Measurements from ENCODE around the gene ITPR2.

Gene ITPR2

DNA sequence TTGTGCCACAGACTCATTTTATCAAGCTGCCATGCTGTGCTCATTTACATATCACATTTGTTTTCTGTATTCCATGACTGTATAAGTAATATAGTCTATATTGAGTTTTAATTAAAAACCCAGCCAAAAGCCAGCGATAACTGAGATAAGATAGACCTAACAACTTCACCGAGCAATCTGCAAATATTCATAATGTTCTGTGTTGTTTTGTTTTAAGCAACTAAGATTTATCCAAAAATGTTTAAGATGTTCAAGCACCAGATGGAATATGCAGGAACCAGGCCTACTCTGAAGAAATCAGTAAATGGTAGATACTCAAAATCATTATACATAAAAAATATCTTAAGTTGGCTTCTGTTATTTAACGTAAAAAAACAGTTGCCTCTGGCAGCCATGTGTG lies 295.3 kb downstream of the ITPR2 start:
- Histone ChIP-seq H3K4ac (ENCODE audit: low read depth in 1 of 2, low read length in 2 of 2) (no peak overlapping the region), H3K79me1 (replicated peaks; ENCODE audit: low read length, poor library complexity, severe bottlenecking) (no peaks in the 10 kb centered on the region), H4K8ac (ENCODE audit: low read length) (no peak overlapping the region), H3K18ac (ENCODE audit: low read depth in 1 of 2, low read length in 2 of 2) (no peak overlapping the region), H4K91ac (ENCODE audit: low read length) (no peak overlapping the region), H2BK5ac (ENCODE audit: low read depth, low read length, poor library complexity, severe bottlenecking) (no peak overlapping the region), H3K36me3 (ENCODE audit: control insufficient read depth in 1 of 2, insufficient read depth in 2 of 2, low read depth in 1 of 2, low read length in 2 of 2) (peaks cover 0 to 2% of the 10 kb centered on the region in 2 experiments), H2AFZ (ENCODE audit: low read depth, low read length) (no peak overlapping the region), H3K4me3 (ENCODE audit: insufficient read depth in 1 of 2, low read depth in 1 of 2, low read length in 2 of 2) (no peak overlapping the region), H2BK15ac (ENCODE audit: low read depth, poor library complexity, severe bottlenecking) (no peak overlapping the region), H3K9me3 (ENCODE audit: control insufficient read depth, low read length) (no peaks in the 10 kb centered on the region), H2BK120ac (ENCODE audit: low read depth, low read length) (no peak overlapping the region), H2BK12ac (ENCODE audit: low read length in 2 of 2) (no peak overlapping the region), H3K14ac (ENCODE audit: low read length in 2 of 2) (no peak overlapping the region), H2AK5ac (ENCODE audit: low read length, severe bottlenecking) (no peak overlapping the region), H3K27me3 (ENCODE audit: control insufficient read depth in 1 of 2, insufficient read depth in 1 of 2, low read length in 2 of 2) (no peaks in the 10 kb centered on the region), H3K4me2 (ENCODE audit: low read length, poor library complexity, severe bottlenecking) (no peak overlapping the region), H3K4me1 (ENCODE audit: control insufficient read depth, insufficient read depth, low read depth, low read length) (no peaks in the 10 kb centered on the region), H3K23ac (ENCODE audit: low read length in 2 of 2) (no peak overlapping the region), H3K27ac (ENCODE audit: low read length, poor library complexity, severe bottlenecking) (no peak overlapping the region), H3K9ac (ENCODE audit: low read length) (no peak overlapping the region)
- WGBS: 100% methylated on average over 3 of the region's 3 CpGs
- DNase-seq: no peak

DNA sequence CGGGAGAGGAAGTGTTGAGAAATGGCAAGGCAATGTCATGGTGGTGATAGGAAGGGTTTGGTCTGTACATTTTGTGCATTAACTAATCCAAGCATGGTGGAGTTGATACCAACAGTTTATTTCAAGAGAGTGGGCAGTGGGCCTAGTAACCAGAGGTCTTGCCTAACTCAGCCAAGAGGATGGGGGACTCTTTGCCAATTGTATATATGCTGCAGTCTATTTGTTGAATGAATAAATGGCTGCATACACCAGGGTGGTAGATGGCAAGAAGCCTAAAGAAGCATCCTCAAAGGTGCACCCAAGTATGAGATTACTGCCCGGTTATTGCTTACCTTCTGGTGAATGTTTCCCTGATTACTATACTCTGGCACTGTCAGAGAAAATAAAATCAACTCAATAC lies 295.9 kb downstream of the ITPR2 start:
- no peak overlapping the region for H2AK5ac ChIP-seq (ENCODE audit: low read length, severe bottlenecking)
- H3K4me2 ChIP-seq (ENCODE audit: low read length, poor library complexity, severe bottlenecking): no peak overlapping the region
- no peak overlapping the region for H3K4ac ChIP-seq (ENCODE audit: low read depth in 1 of 2, low read length in 2 of 2)
- H2BK5ac ChIP-seq (ENCODE audit: low read depth, low read length, poor library complexity, severe bottlenecking): no peak overlapping the region
- H2AFZ ChIP-seq (ENCODE audit: low read depth, low read length): no peak overlapping the region
- H3K27ac ChIP-seq (ENCODE audit: low read length, poor library complexity, severe bottlenecking): no peak overlapping the region
- no peak overlapping the region for H3K9ac ChIP-seq (ENCODE audit: low read length)
- no peak overlapping the region for H3K4me3 ChIP-seq (ENCODE audit: insufficient read depth in 1 of 2, low read depth in 1 of 2, low read length in 2 of 2)
- H3K9me3 ChIP-seq (ENCODE audit: control insufficient read depth, low read length): no peaks in the 10 kb centered on the region
- H3K79me1 ChIP-seq (replicated peaks; ENCODE audit: low read length, poor library complexity, severe bottlenecking): no peaks in the 10 kb centered on the region
- no peak for DNase-seq
- no peak overlapping the region for H4K91ac ChIP-seq (ENCODE audit: low read length)
- H4K8ac ChIP-seq (ENCODE audit: low read length): no peak overlapping the region
- H3K18ac ChIP-seq (ENCODE audit: low read depth in 1 of 2, low read length in 2 of 2): peak overlapping the region in 1 of 2 experiments; percentile 15
- H2BK120ac ChIP-seq (ENCODE audit: low read depth, low read length): no peak overlapping the region
- H3K27me3 ChIP-seq (ENCODE audit: control insufficient read depth in 1 of 2, insufficient read depth in 1 of 2, low read length in 2 of 2): no peaks in the 10 kb centered on the region
- WGBS: 100% methylated on average over 1 of the region's 2 CpGs
- H2BK12ac ChIP-seq (ENCODE audit: low read length in 2 of 2): no peak overlapping the region
- no peak overlapping the region for H3K14ac ChIP-seq (ENCODE audit: low read length in 2 of 2)
- H3K36me3 ChIP-seq (ENCODE audit: control insufficient read depth in 1 of 2, insufficient read depth in 2 of 2, low read depth in 1 of 2, low read length in 2 of 2): peaks cover 0 to 2% of the 10 kb centered on the region in 2 experiments
- H2BK15ac ChIP-seq (ENCODE audit: low read depth, poor library complexity, severe bottlenecking): no peak overlapping the region
- H3K4me1 ChIP-seq (ENCODE audit: control insufficient read depth, insufficient read depth, low read depth, low read length): no peaks in the 10 kb centered on the region
- H3K23ac ChIP-seq (ENCODE audit: low read length in 2 of 2): no peak overlapping the region

DNA sequence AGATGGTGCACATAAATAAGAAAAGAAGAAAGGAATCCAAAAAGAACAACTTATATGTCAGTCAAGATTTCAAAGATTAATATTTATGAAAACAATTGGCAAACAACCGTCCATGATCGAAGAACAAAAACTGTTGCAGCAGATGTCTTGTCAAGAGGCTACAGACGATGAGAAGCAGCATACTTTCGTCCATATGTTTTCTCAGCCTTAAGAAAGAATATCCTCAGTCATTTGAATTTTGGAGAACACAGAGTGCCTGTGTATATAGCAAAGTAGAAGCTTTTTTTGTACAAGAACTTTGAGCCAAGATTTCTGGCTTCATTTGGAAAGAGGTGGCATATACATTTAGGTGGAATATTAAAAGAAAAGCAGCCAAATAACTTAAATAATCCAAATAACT lies 297.2 kb downstream of the ITPR2 start:
- no peak overlapping the region for H4K8ac ChIP-seq (ENCODE audit: low read length)
- no peaks in the 10 kb centered on the region for H3K79me1 ChIP-seq (replicated peaks; ENCODE audit: low read length, poor library complexity, severe bottlenecking)
- no peak for DNase-seq
- no peak overlapping the region for H2BK15ac ChIP-seq (ENCODE audit: low read depth, poor library complexity, severe bottlenecking)
- H3K27me3 ChIP-seq (ENCODE audit: control insufficient read depth in 1 of 2, insufficient read depth in 1 of 2, low read length in 2 of 2): no peaks in the 10 kb centered on the region
- H2AK5ac ChIP-seq (ENCODE audit: low read length, severe bottlenecking): no peak overlapping the region
- no peak overlapping the region for H4K91ac ChIP-seq (ENCODE audit: low read length)
- 96% methylated on average over 4 of the region's 4 CpGs for WGBS
- no peak overlapping the region for H3K27ac ChIP-seq (ENCODE audit: low read length, poor library complexity, severe bottlenecking)
- H2AFZ ChIP-seq (ENCODE audit: low read depth, low read length): no peak overlapping the region
- H3K9ac ChIP-seq (ENCODE audit: low read length): no peak overlapping the region
- no peak overlapping the region for H3K4me3 ChIP-seq (ENCODE audit: insufficient read depth in 1 of 2, low read depth in 1 of 2, low read length in 2 of 2)
- no peak overlapping the region for H2BK120ac ChIP-seq (ENCODE audit: low read depth, low read length)
- H3K4ac ChIP-seq (ENCODE audit: low read depth in 1 of 2, low read length in 2 of 2): no peak overlapping the region
- no peaks in the 10 kb centered on the region for H3K9me3 ChIP-seq (ENCODE audit: control insufficient read depth, low read length)
- no peak overlapping the region for H2BK12ac ChIP-seq (ENCODE audit: low read length in 2 of 2)
- H3K23ac ChIP-seq (ENCODE audit: low read length in 2 of 2): no peak overlapping the region
- H3K4me1 ChIP-seq (ENCODE audit: control insufficient read depth, insufficient read depth, low read depth, low read length): no peaks in the 10 kb centered on the region
- H3K36me3 ChIP-seq (ENCODE audit: control insufficient read depth in 1 of 2, insufficient read depth in 2 of 2, low read depth in 1 of 2, low read length in 2 of 2): peaks cover 0 to 2% of the 10 kb centered on the region in 2 experiments
- H3K14ac ChIP-seq (ENCODE audit: low read length in 2 of 2): no peak overlapping the region
- no peak overlapping the region for H2BK5ac ChIP-seq (ENCODE audit: low read depth, low read length, poor library complexity, severe bottlenecking)
- no peak overlapping the region for H3K4me2 ChIP-seq (ENCODE audit: low read length, poor library complexity, severe bottlenecking)
- no peak overlapping the region for H3K18ac ChIP-seq (ENCODE audit: low read depth in 1 of 2, low read length in 2 of 2)

DNA sequence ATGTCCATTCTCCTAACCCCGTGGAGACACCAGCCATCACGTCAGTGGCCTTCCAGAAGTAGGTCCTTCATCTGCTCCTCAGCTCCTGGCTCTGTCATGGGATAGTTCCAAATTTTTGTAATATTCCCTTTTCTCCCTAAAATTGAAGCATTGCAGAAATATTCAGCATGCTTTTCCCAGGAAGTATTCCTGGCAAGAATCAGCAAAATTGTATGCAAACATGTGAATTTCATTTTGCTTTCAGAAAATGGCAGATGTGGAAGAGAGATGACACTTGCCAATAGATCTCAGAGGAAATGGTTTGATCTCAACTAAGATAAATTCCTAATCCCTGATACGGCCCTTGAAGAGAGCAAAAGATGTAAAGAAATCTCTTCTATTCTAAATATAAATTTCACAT lies 298.9 kb downstream of the ITPR2 start:
- no peak overlapping the region for H3K18ac ChIP-seq (ENCODE audit: low read depth in 1 of 2, low read length in 2 of 2)
- no peaks in the 10 kb centered on the region for H3K9me3 ChIP-seq (ENCODE audit: control insufficient read depth, low read length)
- H3K4ac ChIP-seq (ENCODE audit: low read depth in 1 of 2, low read length in 2 of 2): no peak overlapping the region
- no peak overlapping the region for H2BK15ac ChIP-seq (ENCODE audit: low read depth, poor library complexity, severe bottlenecking)
- no peak overlapping the region for H3K4me2 ChIP-seq (ENCODE audit: low read length, poor library complexity, severe bottlenecking)
- H2AFZ ChIP-seq (ENCODE audit: low read depth, low read length): no peak overlapping the region
- H2BK5ac ChIP-seq (ENCODE audit: low read depth, low read length, poor library complexity, severe bottlenecking): no peak overlapping the region
- H3K4me3 ChIP-seq (ENCODE audit: insufficient read depth in 1 of 2, low read depth in 1 of 2, low read length in 2 of 2): no peak overlapping the region
- H3K79me1 ChIP-seq (replicated peaks; ENCODE audit: low read length, poor library complexity, severe bottlenecking): no peaks in the 10 kb centered on the region
- WGBS: 94% methylated on average over 2 of the region's 3 CpGs
- no peaks in the 10 kb centered on the region for H3K27me3 ChIP-seq (ENCODE audit: control insufficient read depth in 1 of 2, insufficient read depth in 1 of 2, low read length in 2 of 2)
- no peak overlapping the region for H3K14ac ChIP-seq (ENCODE audit: low read length in 2 of 2)
- no peak for DNase-seq
- no peak overlapping the region for H2AK5ac ChIP-seq (ENCODE audit: low read length, severe bottlenecking)
- no peak overlapping the region for H2BK12ac ChIP-seq (ENCODE audit: low read length in 2 of 2)
- no peaks in the 10 kb centered on the region for H3K4me1 ChIP-seq (ENCODE audit: control insufficient read depth, insufficient read depth, low read depth, low read length)
- H3K27ac ChIP-seq (ENCODE audit: low read length, poor library complexity, severe bottlenecking): no peak overlapping the region
- no peak overlapping the region for H4K8ac ChIP-seq (ENCODE audit: low read length)
- no peak overlapping the region for H3K9ac ChIP-seq (ENCODE audit: low read length)
- no peak overlapping the region for H2BK120ac ChIP-seq (ENCODE audit: low read depth, low read length)
- no peak overlapping the region for H4K91ac ChIP-seq (ENCODE audit: low read length)
- peaks cover 0 to 2% of the 10 kb centered on the region in 2 experiments for H3K36me3 ChIP-seq (ENCODE audit: control insufficient read depth in 1 of 2, insufficient read depth in 2 of 2, low read depth in 1 of 2, low read length in 2 of 2)
- no peak overlapping the region for H3K23ac ChIP-seq (ENCODE audit: low read length in 2 of 2)

Data from mesenchymal stem cell (in vitro differentiated cells and primary cell).